22Rv1 (cell line): Measurements from ENCODE around the gene SLC22A14.

Experiments used
- CTCF ChIP-seq: fragments of 450-650 bp; IDR thresholded peaks from 2 replicates; pipeline ENCODE4 v1.5.1; 2017; ENCODE audit warnings: mild to moderate bottlenecking
- ZFX ChIP-seq: fragments of 450-650 bp; IDR thresholded peaks from 2 replicates; pipeline ENCODE4 v1.6.1; 2017; ENCODE audit warnings: antibody characterized with exemption, borderline replicate concordance

GRCh38 chr3:38353151-38353550, 71.1 kb downstream of the SLC22A14 start:
- no peak for TF ChIP-seq CTCF
- TF ChIP-seq ZFX = no peak
